22Rv1 (cell line): ENCODE measurements around the gene LFNG.

Source experiments
- CTCF ChIP-seq: fragments of 450-650 bp; IDR thresholded peaks from 2 replicates; pipeline ENCODE4 v1.5.1; 2017; ENCODE audit warnings: mild to moderate bottlenecking
- ZFX ChIP-seq: fragments of 450-650 bp; IDR thresholded peaks from 2 replicates; pipeline ENCODE4 v1.6.1; 2017; ENCODE audit warnings: antibody characterized with exemption, borderline replicate concordance

DNA sequence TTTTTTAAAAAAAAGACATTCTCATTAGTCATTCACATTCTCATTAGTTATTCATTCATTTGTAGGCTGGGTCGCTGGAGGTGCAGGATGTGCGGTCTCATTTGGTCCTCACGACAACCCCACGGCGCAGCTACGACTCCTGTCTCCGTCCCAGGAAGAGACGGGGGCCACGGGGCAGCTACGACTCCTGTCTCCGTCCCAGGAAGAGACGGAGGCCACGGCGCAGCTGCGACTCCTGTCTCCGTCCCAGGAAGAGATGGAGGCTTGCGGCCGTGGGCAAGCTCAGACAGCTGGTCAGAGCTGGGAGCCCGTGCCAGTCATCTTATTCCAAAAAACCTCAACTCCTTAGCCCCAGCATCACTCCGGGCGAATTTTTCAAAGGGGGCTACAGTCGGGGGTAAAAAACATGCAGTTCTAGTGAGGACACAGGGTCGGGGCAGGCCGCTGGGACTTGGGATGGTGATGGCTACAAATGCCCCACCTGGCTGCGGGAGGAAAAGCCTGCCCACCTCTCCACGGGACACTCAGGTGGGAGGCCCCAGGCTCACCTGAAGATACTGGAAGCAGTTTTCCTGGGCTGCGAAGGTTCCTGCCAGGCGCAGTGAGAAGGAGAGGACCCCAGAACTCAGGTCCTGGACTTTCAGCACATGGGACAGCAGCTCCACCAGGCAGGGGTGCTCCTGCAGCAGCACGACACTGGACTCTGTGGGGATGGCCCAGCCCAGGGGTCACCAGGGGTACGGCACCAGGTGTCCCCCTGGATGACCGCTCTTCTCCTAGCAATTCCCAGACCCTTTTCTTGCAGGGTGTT lies 27.4 kb downstream of the LFNG start:
- TF ChIP-seq CTCF (no peak), ZFX (no peak)
